HG03442 (cell line): ENCODE measurements around the gene INPP1.
A peak's percentile ranks its signal among the peaks of the same experiment; 100 is the strongest.

Experiments used
- ATAC-seq: cut with Tn5 transposase; IDR thresholded peaks from one replicate; pipeline ENCODE4 v1.9.1; 2021; ENCODE audit warnings: mild to moderate bottlenecking, moderate library complexity; ENCODE audit not compliant: unreplicated experiment

Gene INPP1

DNA sequence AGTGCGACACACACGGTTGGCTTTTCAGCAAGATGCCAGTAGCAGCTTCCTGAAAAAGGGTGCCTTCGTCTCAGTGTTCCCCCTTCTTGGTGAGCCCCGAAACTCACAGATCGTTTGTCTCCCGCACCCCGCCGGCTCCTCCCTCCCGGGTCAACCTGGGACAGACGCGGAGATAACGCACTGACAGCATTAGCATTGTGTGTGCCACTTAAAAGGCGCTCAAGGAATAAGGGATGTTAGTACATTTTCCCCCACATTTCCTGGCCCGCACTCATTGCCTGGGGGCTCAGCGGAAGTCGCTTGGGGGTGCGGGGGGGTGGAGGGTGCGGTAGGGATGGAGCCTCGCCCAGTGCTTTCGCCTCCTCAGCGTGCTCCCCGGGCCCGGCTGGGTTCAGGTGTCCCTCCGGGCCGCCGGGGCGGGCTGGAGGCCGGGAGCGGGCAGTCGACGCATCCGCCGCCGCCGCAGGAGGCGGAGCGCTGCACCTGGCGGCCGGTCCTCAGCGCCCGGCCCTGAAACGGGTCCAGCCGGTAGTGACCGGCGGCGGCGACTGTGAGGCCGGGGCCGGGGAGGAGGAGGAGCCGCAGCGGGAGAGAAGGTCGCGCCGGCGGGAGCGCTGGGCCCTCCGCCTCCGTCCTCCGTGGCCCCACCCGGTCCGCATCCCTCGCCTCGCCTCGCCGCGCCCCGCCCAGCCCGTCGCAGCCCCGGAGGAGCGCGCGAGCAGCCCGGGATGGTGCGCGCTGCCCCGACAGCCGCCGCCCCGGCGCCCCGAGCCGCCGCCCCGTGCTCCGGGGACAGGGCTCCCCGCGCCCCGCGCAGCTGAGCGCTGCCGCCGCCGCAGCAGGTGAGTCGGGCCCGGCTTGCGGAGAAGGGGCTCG is 64.5 kb downstream of the INPP1 start, which contains the start of gene MFSD6:
TSS of gene MFSD6 (plus strand) at position 694 of the 876 bp plus-strand sequence. CDS start 27,675 bp downstream, outside the sequence.
- ATAC-seq = peak; percentile 56

DNA sequence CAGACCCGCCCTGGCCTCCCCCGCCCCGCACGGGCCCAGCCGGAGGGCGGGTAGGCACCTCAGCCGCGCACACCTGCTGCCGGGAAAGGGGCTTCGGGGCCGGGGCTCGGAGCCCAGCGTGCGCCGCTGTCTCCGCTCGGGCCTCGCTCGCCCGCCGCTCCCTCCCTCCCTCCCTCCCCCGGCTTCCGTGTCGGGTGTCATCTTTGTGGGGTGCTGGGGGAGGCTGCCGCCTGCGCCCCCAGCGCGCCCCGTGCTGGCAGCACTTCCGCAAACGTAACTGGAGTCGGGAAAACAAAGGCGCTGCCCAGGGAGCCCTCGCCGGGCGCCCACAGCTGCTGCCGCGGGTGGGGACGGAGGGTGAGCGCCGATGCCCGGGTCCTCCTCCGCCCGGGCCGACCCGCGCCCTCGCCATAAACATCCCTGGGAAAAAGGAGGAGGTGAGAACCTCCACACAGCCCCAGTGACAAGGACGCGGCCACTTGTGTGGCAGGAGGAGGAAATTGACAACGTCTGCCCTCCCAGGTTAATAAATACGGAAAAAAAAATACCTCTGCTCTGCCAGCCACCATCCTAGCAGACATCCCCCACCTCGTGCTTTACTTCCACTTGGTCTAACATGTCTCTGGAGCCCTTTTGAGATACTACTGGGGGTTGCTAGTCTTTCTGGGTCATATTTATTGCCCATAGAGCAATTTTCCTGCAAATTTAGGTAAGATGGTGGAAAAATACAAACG is 65.3 kb downstream of the INPP1 start:
- peak; percentile 56 for ATAC-seq

DNA sequence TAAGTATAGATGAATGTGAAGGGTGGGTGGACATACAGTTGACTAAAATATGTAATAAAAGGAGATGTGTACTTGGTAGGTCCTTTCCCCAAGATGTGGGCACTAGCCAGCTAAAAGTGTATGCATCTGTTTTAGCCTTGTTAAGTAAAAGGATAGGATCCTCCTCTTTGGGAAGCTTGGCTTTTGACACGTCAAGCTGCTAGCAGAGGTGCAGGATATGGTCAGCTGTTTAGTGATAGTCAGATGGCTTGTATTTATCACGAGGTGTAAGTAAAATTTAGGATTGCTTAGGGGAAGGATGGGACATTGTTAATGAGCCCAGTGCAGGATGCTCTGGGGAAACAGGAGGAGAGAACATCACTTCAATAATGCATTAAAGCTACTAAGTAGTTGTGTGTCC is 66.2 kb downstream of the INPP1 start:
- ATAC-seq = no peak

DNA sequence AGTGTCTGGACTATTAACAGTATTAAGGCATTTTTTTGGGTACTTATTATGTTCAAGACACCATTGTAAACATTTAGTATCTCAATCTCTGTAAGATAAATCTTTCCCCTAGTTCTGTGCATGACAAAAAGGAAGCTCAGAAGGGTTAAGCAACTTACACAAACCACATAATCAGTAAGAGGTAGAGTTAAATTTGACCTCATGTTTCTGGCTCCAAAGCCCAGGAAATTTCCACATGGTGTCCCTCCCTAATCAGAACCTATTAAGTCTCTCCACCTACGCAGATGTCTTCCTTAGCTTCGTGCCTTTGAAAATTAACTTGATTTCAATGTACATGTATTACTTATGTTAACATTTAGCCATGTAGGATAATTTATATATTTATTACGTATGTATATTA is 66.8 kb downstream of the INPP1 start:
- ATAC-seq = no peak

DNA sequence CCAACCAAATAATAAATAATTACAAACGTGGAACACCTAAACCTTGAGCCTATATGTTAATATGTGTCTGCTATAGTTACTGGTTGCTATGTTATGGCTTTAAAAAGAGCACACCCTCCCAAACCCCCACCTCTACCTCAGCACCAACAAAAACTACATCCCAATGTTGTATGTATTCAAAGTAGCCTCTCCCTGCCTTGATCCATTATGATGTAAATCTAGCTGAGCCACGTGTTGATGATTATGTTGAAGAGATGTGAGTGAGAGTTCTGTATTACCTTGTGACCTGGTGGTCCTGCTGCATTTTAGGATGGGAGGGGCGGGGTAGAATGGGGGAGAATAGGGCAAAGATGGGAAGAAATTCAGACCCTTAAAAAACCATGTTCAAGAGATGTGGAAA is 69.6 kb downstream of the INPP1 start:
- ATAC-seq = no peak

DNA sequence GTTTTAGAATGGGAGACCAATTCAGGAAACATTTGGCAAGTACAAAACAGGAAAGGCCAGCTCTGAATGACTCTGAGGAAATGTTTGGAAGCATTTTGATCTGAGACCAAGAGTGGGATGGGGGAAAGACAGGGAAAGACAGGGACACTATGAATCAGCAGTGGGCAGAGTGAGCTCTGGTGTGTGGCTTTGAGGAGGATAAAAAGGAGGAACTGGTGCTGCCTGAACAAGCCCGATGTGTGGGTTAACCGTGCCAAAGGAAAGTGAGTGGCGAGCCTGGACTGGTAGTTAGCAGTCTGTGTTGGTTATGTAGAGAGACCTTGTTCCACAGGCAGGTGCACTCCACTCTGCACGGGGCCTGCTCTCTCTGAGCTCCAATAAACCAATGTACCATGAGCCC is 70.0 kb downstream of the INPP1 start:
- ATAC-seq = peak; percentile 30

DNA sequence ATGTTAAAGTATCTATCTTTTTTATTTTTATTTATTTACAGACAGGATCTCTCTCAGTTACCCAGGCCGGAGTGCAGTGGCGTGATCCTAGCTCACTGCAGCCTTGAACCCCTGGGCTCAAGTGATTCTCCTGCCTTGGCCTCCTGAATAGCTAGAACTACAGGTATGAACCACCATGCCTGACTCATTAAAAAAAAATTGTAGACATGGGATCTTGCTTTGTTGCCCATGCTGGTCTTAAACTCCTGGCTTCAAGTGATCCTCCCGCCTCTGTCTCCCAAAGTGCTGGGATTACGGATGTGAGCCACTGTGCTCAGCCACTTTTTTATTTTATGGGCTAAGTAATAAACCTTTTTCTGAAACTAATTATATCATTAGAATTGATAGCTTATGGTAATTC is 71.9 kb downstream of the INPP1 start:
- no peak for ATAC-seq

DNA sequence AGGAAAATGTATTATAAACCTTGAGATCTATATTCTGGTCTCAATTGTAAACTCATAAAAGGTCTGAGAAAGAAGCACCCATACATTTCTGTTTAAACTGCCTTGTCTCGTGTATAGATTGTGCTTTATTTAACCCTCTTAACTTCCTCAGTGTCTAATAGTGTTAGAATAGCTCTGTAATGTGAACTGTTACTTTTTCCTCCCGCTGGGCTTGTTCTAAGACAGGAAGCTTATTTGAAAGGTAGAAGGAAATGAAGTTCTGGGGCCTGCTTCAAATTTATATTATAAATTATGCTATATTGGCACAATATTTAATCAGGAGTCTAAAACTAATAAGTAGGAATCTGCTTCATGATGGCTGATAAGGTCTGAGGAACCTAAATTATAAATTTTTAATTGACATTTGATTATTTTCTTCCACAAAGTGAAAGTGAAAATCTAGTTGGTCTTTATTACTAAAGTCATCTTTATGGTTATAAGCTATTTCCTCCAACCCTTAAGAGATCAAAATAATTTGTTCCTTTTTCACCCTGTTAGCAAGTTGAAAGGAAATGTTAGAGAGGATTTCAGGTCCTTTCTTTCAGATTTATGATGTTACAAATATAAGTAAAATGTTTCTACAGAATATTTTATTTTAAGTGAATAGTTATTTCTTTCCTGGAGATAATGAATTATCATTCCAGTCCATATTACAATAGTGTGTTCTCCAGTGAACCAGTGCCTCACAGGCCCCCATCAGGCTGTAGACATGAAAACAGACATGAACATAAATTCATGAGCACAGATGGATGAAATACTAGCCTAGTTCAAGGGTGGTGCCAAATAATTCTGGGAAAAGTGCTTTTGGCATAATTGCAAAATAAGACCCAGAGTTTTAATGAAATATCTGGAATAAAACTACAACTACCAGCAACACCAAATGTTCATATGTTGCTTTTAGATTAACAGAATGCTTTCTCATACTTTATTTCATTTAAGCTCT is 72.7 kb downstream of the INPP1 start:
- no peak for ATAC-seq

DNA sequence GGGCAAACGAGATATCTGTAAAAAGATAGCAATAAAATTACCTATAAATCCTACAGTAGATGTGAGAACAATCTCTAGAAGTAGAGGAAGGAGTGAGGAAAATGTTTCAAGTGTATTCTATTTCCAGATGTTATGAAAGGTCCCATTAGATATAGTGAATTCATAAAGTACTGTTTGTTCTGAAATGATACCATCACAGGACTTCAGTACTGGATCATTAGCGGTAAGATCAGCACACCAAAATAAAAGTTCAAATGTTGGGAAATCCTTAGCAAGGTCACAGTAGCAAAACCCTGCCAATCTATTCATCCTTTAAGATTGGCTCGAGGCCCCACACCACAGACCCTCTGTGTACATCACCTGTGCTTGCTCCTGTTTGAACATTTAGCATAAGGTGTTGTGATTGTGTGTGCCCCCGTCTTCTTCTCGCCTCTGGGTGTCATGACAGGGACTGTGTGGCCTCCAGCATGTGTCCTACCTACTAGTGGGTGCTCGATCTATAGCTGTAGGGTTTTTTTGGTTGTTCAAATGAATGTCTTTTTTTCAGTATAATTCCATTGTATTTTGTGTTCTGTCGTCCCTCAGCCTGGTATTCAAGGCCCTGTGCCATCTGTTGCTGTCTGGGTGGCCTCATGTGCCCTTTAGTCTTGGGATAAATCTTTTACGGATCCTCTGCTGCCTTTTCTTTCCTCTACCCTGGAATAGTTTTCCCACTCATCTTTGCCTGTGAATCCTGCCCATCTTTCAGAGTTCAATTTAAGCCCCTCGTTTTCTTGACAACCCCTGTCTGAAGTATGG is 73.9 kb downstream of the INPP1 start:
- ATAC-seq = no peak

DNA sequence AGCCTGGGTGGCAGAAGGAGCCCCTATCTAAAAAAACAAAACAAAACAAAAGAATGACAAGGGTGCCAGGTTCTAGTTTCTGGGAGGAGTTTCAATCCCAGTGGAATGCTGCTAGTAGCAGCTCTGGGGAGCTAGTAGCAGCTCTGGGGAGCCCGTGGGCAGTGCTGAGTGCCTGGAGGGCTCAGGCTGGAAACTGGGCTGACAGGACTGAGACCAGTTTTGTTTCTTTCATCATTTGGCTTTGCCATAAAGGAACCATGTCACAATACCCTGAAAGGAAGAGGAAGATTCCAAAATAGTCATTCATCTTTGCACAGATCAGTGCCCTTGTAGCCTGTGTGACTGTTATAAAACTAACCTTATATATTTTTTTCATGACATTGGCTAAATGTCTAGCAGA is 75.3 kb downstream of the INPP1 start:
- ATAC-seq = no peak

DNA sequence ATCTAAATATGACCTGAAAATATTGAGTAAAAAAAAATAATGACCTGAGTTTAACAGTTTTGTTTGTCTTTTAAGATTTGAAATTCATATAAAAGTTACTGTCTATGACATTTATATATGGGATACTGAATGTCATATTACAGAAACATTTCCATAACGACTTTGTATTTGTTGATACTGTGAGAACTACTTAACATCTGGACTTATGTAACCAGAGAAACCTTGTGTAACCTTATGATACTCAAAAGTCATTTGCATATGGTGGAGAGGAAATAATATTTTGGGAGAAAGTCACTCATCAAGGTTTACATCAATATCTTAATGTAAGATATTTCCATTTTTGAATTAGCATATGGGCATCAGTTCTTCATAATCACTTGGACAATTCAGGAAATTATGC is 77.4 kb downstream of the INPP1 start:
- no peak for ATAC-seq
